Measurements from ENCODE around the gene N4BP3. TPM values are rescaled to one million over a fixed set of nuclear protein-coding genes. Genes with fewer than 3 reads are reported as not detected.

Gene N4BP3
- total RNA-seq, 1 experiment from 2014 or later, result 3.2 TPM

- Mint-ChIP-seq H3K4me1 (ENCODE audit: low read depth, unreplicated experiment) (peaks cover 12% of the 10 kb centered on the region), H3K36me3 (ENCODE audit: insufficient read depth, unreplicated experiment) (no peaks in the 10 kb centered on the region), H3K27me3 (ENCODE audit: insufficient read depth, unreplicated experiment) (peaks cover under 1% of the 10 kb centered on the region), H3K9me3 (ENCODE audit: unreplicated experiment) (no peaks in the 10 kb centered on the region), H3K27ac (ENCODE audit: unreplicated experiment) (no peak overlapping the region), H3K4me3 (ENCODE audit: unreplicated experiment) (no peak overlapping the region)
- CTCF ChIA-PET, result interaction anchor here (0.6 kb wide), 1 partner anchor 57 kb away, joined by 3 read pairs; no protein-coding TSS in a partner anchor
- no TSS peak for BruUV-seq (replicated peaks)
- intact Hi-C loops (cut with micrococcal nuclease; ENCODE audit: unreplicated experiment), result no loop called here
- Histone ChIP-seq H3K36me3 (ENCODE audit: control insufficient read depth, insufficient read depth, low read length) (no peaks in the 10 kb centered on the region), H3K9me3 (no peaks in the 10 kb centered on the region), H3K4me3 (ENCODE audit: low read depth, low read length) (no peak overlapping the region), H3K27me3 (replicated peaks; ENCODE audit: control insufficient read depth, insufficient read depth, low read length) (no peaks in the 10 kb centered on the region), H3K4me1 (peaks cover 19% of the 10 kb centered on the region)
- no peak for TF ChIP-seq CTCF (IDR thresholded peaks at IDR 0.05; ENCODE audit: insufficient read depth in 1 of 2, low read depth in 1 of 2, low read length in 1 of 2, severe bottlenecking in 1 of 2, unreplicated experiment in 1 of 2)
- DNase-seq, result no peak
- POLR2A ChIA-PET, result interaction anchor here (0.8 kb wide), 1 partner anchor 8 kb away, joined by 3 read pairs; no protein-coding TSS in a partner anchor
Measured at GRCh38 chr5:178115814-178116142, 2.4 kb downstream of the N4BP3 start.

GRCh38 chr5:178116143-178116885 is 3.0 kb downstream of the N4BP3 start:
- no TSS peak for BruUV-seq (replicated peaks)
- Mint-ChIP-seq H3K27ac (ENCODE audit: unreplicated experiment) (no peak overlapping the region), H3K36me3 (ENCODE audit: insufficient read depth, unreplicated experiment) (no peaks in the 10 kb centered on the region), H3K27me3 (ENCODE audit: insufficient read depth, unreplicated experiment) (no peaks in the 10 kb centered on the region), H3K9me3 (ENCODE audit: unreplicated experiment) (no peaks in the 10 kb centered on the region), H3K4me3 (ENCODE audit: unreplicated experiment) (no peak overlapping the region), H3K4me1 (ENCODE audit: low read depth, unreplicated experiment) (peaks cover 12% of the 10 kb centered on the region)
- intact Hi-C loops (cut with micrococcal nuclease; ENCODE audit: unreplicated experiment), result no loop called here
- peaks cover 19% of the 10 kb centered on the region for H3K4me1 ChIP-seq
- TF ChIP-seq CTCF (IDR thresholded peaks at IDR 0.05; ENCODE audit: insufficient read depth in 1 of 2, low read depth in 1 of 2, low read length in 1 of 2, severe bottlenecking in 1 of 2, unreplicated experiment in 1 of 2), result no peak
- H3K4me3 ChIP-seq (ENCODE audit: low read depth, low read length), result no peak overlapping the region
- H3K27me3 ChIP-seq (replicated peaks; ENCODE audit: control insufficient read depth, insufficient read depth, low read length), result no peaks in the 10 kb centered on the region
- DNase-seq, result no peak
- H3K36me3 ChIP-seq (ENCODE audit: control insufficient read depth, insufficient read depth, low read length), result no peaks in the 10 kb centered on the region
- no peaks in the 10 kb centered on the region for H3K9me3 ChIP-seq
- CTCF ChIA-PET, result no interaction called here
- POLR2A ChIA-PET, result interaction anchor here (0.8 kb wide), 1 partner anchor 8 kb away, joined by 3 read pairs; no protein-coding TSS in a partner anchor

- no peak overlapping the region for H3K4me3 ChIP-seq (ENCODE audit: low read depth, low read length)
- H3K4me1 ChIP-seq, result peaks cover 19% of the 10 kb centered on the region
- Mint-ChIP-seq H3K9me3 (ENCODE audit: unreplicated experiment) (no peaks in the 10 kb centered on the region), H3K27me3 (ENCODE audit: insufficient read depth, unreplicated experiment) (no peaks in the 10 kb centered on the region), H3K27ac (ENCODE audit: unreplicated experiment) (no peak overlapping the region), H3K4me1 (ENCODE audit: low read depth, unreplicated experiment) (peaks cover 12% of the 10 kb centered on the region), H3K4me3 (ENCODE audit: unreplicated experiment) (no peak overlapping the region), H3K36me3 (ENCODE audit: insufficient read depth, unreplicated experiment) (no peaks in the 10 kb centered on the region)
- ChIA-PET POLR2A (no interaction called here), CTCF (interaction anchor here (0.7 kb wide), 1 partner anchor 51 kb away, joined by 3 read pairs; no protein-coding TSS in a partner anchor)
- no TSS peak for BruUV-seq (replicated peaks)
- no peaks in the 10 kb centered on the region for H3K36me3 ChIP-seq (ENCODE audit: control insufficient read depth, insufficient read depth, low read length)
- intact Hi-C loops (cut with micrococcal nuclease; ENCODE audit: unreplicated experiment), result no loop called here
- no peak for DNase-seq
- no peaks in the 10 kb centered on the region for H3K9me3 ChIP-seq
- H3K27me3 ChIP-seq (replicated peaks; ENCODE audit: control insufficient read depth, insufficient read depth, low read length), result no peaks in the 10 kb centered on the region
- no peak for TF ChIP-seq CTCF (IDR thresholded peaks at IDR 0.05; ENCODE audit: insufficient read depth in 1 of 2, low read depth in 1 of 2, low read length in 1 of 2, severe bottlenecking in 1 of 2, unreplicated experiment in 1 of 2)
Measured at GRCh38 chr5:178117923-178118701, 4.8 kb downstream of the N4BP3 start.

Measured in Caco-2 (cell line).